ENCODE results near the gene SEZ6L.

SEZ6L gene

GRCh38 chr22:26234296-26234695 is 65.0 kb downstream of the SEZ6L start:
- no peak for DNase-seq
- in situ Hi-C loops (cut with MboI; ENCODE audit: low pct_unique_long_range_greater_than_20kb, low sequenced_read_pairs): no loop called here

DNA sequence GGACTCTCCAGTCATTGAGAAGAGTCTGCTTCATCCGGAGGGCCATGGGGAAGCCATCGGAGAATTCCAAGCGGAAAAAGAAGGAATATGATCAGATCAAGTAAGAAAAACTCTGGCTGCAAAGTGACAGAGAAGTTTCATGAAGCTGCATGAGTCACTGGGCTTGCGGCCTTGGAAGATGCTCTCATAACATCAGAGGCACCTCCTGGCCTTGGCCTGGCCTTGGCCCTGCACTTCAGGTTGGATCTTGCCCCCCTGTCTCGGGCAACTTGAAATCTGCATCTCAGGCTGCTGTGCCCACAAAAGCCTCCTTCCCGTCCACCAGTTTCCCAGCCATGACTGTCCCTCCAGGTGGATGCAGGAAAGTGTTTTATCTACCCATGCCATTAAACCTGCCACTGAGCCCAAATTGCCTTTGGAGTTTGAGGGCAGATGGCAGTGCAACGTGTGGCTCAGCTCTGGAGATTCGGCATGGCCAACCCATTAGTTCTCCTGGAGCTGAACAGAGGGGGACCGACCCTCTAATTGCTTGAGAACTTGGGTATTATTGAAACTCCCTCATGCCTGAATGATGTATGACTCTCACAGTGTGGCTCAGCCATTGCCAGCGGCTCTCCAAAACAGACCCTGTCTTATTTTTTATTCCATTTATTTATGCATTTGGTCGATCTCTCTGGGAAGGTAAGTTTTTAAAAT is 66.7 kb downstream of the SEZ6L start:
- in situ Hi-C loops (cut with MboI; ENCODE audit: low pct_unique_long_range_greater_than_20kb, low sequenced_read_pairs): no loop called here
- no peak for DNase-seq

GRCh38 chr22:26236991-26237390 is 67.7 kb downstream of the SEZ6L start:
- DNase-seq: no peak
- in situ Hi-C loops (cut with MboI; ENCODE audit: low pct_unique_long_range_greater_than_20kb, low sequenced_read_pairs): no loop called here

GRCh38 chr22:26238596-26238995 is 69.3 kb downstream of the SEZ6L start:
- no peak for DNase-seq
- in situ Hi-C loops (cut with MboI; ENCODE audit: low pct_unique_long_range_greater_than_20kb, low sequenced_read_pairs): no loop called here

- in situ Hi-C loops (cut with MboI; ENCODE audit: low pct_unique_long_range_greater_than_20kb, low sequenced_read_pairs): no loop called here
These were observed 70.3 kb downstream of the SEZ6L start for GRCh38 chr22:26239581-26239980.

GRCh38 chr22:26241361-26241760 is 72.1 kb downstream of the SEZ6L start:
- DNase-seq: no peak
- in situ Hi-C loops (cut with MboI; ENCODE audit: low pct_unique_long_range_greater_than_20kb, low sequenced_read_pairs): no loop called here

More at GRCh38 chr22:26239581-26239980, 70.3 kb downstream of the SEZ6L start:
- DNase-seq: peak; percentile 27

DNA sequence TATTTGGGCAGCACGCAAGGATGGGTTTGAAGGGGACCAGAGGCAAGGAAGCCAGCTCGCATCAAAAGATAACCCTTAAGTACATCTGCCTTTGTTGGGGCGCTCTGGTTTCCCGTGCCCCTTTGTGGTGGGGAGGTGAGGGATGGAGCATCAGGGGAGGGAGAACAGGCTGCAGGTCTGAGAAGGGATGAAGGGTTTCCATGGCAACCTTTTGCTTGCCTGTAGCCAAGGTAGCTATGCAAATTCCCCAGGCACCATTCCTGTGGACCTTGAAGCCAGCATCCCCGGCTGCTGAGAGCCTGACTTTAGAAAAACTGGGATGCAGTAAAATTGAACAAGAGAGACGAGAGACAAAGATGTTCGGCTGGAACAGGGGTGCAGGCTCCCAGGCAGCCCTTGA is 75.7 kb downstream of the SEZ6L start:
- in situ Hi-C loops (cut with MboI; ENCODE audit: low pct_unique_long_range_greater_than_20kb, low sequenced_read_pairs): no loop called here
- no peak for DNase-seq

DNA sequence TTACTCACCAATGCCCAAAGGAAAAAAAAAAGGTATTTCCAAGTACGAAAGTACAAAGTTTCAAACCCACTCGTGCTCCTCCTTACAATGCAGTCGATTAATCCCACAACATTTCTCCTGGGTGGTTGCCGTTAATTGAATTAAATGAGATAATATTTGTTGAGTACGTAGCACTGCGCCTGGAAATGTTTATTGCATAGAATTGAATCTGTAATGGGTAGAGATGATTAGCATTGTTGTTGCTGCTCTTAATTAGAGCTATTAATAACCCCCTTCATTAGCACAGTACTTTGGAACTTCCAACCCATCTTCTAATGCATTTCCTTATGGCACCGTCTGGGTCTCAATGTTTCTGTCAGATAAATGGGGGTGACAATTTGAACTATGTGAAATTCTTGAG is 77.3 kb downstream of the SEZ6L start:
- in situ Hi-C loops (cut with MboI; ENCODE audit: low pct_unique_long_range_greater_than_20kb, low sequenced_read_pairs): no loop called here
- no peak for DNase-seq

DNA sequence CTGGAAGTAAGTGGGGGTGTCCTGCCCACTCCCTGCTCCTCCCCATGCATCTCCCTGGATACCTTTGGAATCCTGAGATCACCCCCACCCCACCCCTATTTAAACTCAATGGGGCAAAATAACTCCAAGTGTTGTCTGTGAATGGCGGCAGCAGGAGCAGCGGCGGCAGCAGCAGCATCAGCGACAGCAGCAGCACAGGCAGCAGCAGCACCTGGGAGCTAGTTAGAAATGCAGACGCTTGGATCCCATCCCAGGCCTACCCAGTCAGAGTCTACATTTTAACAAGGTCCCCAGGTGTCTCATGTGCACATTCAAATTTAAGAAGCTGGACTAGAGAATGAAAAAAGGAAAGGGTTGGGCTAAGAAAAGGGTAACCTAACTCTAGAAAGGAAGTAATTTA is 82.6 kb downstream of the SEZ6L start:
- in situ Hi-C loops (cut with MboI; ENCODE audit: low pct_unique_long_range_greater_than_20kb, low sequenced_read_pairs): no loop called here
- DNase-seq: no peak

GRCh38 chr22:26259510-26259909 is 90.2 kb downstream of the SEZ6L start:
- in situ Hi-C loops (cut with MboI; ENCODE audit: low pct_unique_long_range_greater_than_20kb, low sequenced_read_pairs): no loop called here
- peak; percentile 30 for DNase-seq

- no peak for DNase-seq
- in situ Hi-C loops (cut with MboI; ENCODE audit: low pct_unique_long_range_greater_than_20kb, low sequenced_read_pairs): no loop called here
These were observed 94.9 kb downstream of the SEZ6L start for GRCh38 chr22:26264162-26264561.

- in situ Hi-C loops (cut with MboI; ENCODE audit: low pct_unique_long_range_greater_than_20kb, low sequenced_read_pairs): no loop called here
- DNase-seq: no peak
These were observed 96.0 kb downstream of the SEZ6L start for GRCh38 chr22:26265281-26265680.

- in situ Hi-C loops (cut with MboI; ENCODE audit: low pct_unique_long_range_greater_than_20kb, low sequenced_read_pairs): no loop called here
- no peak for DNase-seq
These were observed 96.6 kb downstream of the SEZ6L start for GRCh38 chr22:26265909-26266308.

DNA sequence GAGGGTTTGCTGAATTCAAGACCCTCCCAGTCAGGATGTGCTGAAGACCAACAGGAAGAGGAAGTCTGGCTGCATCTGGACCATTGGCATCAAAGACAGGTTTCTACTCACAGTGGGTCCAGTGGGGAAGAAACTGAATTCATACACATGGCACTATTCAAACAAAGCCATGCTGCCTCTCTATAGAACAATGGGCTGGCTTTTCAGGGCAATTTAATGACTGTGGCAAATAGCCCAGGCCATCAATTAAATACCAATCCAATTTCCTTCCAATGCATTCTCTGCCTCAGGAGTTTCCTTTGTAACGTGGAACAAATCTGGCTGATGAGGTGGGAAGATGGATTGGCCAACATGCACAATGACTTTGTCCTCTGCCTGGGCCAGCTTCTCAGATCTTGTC is 98.6 kb downstream of the SEZ6L start:
- DNase-seq: no peak
- in situ Hi-C loops (cut with MboI; ENCODE audit: low pct_unique_long_range_greater_than_20kb, low sequenced_read_pairs): no loop called here

- no peak for DNase-seq
- in situ Hi-C loops (cut with MboI; ENCODE audit: low pct_unique_long_range_greater_than_20kb, low sequenced_read_pairs): no loop called here
These were observed 100.3 kb downstream of the SEZ6L start for GRCh38 chr22:26269572-26269971.

GRCh38 chr22:26271427-26271826 is 102.2 kb downstream of the SEZ6L start:
- DNase-seq: no peak
- in situ Hi-C loops (cut with MboI; ENCODE audit: low pct_unique_long_range_greater_than_20kb, low sequenced_read_pairs): no loop called here

- in situ Hi-C loops (cut with MboI; ENCODE audit: low pct_unique_long_range_greater_than_20kb, low sequenced_read_pairs): no loop called here
- DNase-seq: no peak
These were observed 103.9 kb downstream of the SEZ6L start for GRCh38 chr22:26273011-26273675.

DNA sequence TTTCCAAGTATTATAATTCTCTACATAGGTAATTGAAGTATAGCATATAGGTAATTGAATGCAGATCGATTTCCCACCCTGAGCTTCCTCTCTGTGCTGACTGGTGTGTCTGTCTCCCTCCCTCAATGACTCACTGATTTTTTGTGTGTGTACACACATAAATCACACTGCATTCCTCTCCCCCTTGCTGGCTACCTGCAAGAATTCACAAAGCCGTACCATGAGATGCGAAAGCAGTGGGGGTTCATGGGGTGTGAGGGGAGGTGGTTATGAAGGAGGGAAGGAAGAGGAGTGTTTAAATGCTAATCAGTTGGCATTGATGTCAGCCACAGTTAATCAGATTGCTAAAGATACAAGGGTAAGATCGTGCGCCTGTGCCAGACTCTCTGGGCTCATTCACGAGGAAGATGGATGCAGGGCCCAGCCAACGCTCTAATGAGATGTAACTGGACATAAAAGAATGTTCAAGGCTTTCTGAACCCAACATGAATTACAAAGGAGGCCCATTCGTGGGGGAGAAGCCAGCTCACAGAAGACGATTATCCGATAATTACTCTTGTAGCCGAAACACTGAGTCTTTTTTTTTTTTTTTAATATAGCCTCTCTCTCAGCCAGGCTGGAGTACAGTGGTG is 107.4 kb downstream of the SEZ6L start:
- in situ Hi-C loops (cut with MboI; ENCODE audit: low pct_unique_long_range_greater_than_20kb, low sequenced_read_pairs): no loop called here
- no peak for DNase-seq

- in situ Hi-C loops (cut with MboI; ENCODE audit: low pct_unique_long_range_greater_than_20kb, low sequenced_read_pairs): no loop called here
- no peak for DNase-seq
These were observed 112.7 kb downstream of the SEZ6L start for GRCh38 chr22:26281941-26282340.

- in situ Hi-C loops (cut with MboI; ENCODE audit: low pct_unique_long_range_greater_than_20kb, low sequenced_read_pairs): no loop called here
- no peak for DNase-seq
These were observed 114.1 kb downstream of the SEZ6L start for GRCh38 chr22:26283330-26283729.

DNA sequence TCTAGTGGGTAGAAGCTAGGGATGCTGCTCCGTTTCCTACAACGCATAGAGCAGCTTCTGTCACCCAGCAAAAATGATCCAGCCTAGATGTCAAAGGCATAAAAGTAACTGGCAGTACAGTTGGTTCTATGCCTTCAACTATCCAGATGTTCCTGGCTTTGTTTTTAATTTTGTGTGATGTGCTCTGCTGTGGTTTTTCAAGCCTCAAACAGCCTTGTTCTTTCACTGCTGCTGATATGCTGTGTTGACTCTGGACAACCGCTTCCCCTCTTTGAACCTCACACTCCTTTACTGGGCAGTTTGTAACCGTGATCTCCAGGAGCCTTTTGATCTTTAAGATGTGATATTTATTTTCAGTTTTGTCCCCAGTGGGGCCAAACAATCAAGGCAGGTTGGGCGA is 116.4 kb downstream of the SEZ6L start:
- DNase-seq: no peak
- in situ Hi-C loops (cut with MboI; ENCODE audit: low pct_unique_long_range_greater_than_20kb, low sequenced_read_pairs): no loop called here

Data from KBM-7 (cell line).